Eye (tissue), 1 donor: Measurements from ENCODE around the gene HOTAIR.
A peak's percentile ranks its signal among the peaks of the same experiment; 100 is the strongest.

Source experiments
- DNase-seq: peaks from one replicate; pipeline ENCODE4 v3.0.0-alpha.2; 2015

The HOTAIR gene

DNA sequence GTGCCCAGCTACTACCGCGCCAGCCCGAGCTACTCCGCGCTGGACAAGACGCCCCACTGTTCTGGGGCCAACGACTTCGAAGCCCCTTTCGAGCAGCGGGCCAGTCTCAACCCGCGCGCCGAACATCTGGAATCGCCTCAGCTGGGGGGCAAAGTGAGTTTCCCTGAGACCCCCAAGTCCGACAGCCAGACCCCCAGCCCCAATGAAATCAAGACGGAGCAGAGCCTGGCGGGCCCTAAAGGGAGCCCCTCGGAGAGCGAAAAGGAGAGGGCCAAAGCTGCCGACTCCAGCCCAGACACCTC lies 10.9 kb upstream of the HOTAIR start:
- DNase-seq = no peak

DNA sequence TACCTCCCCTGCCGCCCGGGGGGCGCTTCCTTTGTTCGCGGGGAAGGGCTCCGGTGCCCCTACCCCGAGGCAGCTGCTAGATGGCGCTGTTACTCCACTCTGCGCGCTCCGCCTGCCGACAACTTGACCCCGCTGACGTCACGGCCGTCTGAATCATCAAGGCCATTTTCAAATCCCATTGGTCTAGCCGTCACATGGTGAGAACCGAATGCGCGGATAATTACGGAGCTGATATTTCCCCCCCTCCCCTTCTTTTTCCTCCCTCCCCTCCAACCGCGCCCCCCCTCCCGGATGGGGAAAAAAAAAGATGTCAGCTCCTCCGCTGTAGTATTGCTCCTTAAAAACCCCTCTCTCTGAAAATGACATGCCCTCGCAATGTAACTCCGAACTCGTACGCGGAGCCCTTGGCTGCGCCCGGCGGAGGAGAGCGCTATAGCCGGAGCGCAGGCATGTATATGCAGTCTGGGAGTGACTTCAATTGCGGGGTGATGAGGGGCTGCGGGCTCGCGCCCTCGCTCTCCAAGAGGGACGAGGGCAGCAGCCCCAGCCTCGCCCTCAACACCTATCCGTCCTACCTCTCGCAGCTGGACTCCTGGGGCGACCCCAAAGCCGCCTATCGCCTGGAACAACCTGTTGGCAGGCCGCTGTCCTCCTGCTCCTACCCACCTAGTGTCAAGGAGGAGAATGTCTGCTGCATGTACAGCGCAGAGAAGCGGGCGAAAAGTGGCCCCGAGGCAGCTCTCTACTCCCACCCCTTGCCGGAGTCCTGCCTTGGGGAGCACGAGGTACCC lies 10.3 kb upstream of the HOTAIR start, which contains the start of gene HOXC10:
Gene HOXC10, plus strand, starts transcription at position 246 of the 791 bp plus-strand sequence. Its CDS starts 114 bp downstream, at position 360.
- peak; percentile 95 for DNase-seq

DNA sequence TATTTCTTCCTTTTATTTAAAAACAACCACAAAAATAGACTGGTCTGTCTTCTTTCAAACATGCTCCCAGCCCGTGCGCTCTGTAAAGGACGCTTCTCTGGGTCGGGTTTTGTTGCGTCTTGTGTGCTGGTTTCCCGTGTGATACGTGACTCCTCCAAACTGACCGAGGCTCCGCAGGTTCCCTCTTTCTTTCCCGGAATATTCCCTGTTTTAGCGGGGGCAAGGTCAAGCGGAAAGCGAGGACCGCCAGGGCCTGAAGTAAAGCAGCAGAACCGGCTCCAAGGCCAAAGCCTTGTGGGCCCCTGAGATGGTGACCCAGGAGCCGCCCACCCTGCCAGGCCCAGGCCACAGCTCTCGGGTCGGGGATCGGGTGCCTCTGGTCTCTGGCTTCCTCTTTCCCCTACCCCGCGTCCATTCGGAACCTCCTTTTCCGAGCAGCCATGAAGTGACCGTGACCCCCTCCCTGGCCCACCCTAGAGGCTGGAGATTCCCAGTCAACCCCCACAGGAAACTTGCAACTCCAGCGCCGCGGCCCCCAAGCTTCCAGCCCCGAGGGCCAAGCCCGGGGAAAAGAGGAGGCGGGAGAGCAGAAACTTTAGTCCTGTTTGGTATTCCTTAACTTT lies 9.3 kb upstream of the HOTAIR start:
- no peak for DNase-seq

DNA sequence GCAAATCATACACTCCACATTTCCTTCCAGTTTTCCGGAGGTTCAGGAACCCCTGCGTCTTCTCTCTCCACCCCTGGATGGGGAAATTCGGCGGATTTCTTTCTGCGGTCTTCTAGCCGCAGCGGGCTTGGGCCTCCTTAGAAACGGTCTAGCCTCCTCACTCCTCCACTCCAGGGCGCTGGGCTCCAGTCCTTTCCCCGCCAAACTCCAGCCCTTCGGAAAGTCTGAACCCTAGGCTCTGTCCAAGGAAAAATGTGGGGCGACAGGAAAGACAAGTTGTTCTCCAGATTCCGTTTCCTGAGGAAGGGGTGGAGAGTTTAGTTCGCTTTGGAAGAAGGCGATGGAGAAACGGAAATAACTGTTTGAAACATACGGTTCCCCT lies 8.8 kb upstream of the HOTAIR start:
- DNase-seq = peak; percentile 69

DNA sequence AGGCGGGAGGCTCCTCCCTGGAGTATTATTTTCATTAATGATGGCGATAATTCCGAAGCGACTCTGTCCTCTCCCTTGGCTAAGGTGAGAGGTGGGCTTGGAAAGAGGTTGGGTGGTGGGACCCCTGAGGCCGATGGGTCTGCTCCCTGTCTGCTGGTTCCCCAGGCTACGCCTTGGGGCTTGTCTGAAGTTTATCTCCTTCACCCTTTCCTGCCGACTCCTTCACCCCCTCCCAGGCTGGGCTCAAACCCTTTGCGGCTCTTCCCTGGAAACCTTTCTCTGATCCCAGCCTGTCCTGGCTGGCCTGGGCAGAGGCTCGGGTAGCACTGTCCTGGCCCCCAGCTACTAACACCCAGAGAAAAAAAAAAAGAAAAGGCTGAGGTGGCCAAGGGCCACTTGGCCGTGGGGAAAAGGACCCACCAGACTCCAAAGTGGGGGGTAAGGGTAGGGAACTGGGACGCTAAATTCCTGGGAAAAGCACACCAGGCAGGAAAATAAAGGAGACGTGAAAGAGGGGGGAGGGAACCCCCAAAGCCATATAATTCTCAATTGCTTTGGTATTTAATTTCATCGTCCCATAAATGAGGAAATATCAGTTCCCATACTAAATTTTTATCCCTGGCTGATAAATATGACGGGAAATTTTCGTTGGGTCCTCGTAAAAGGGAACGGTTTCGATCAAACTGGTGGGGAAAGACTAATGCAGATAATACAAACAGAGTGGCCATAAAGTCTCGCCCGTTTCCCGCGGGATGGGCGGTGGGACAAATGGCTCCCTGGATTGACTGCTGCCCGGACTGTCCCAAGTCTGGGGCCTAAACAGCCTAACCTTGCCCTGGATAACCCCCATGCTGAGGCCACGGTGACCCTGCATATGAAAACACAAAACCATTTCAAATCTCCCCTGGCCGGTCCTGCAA lies 8.2 kb upstream of the HOTAIR start:
- no peak for DNase-seq

DNA sequence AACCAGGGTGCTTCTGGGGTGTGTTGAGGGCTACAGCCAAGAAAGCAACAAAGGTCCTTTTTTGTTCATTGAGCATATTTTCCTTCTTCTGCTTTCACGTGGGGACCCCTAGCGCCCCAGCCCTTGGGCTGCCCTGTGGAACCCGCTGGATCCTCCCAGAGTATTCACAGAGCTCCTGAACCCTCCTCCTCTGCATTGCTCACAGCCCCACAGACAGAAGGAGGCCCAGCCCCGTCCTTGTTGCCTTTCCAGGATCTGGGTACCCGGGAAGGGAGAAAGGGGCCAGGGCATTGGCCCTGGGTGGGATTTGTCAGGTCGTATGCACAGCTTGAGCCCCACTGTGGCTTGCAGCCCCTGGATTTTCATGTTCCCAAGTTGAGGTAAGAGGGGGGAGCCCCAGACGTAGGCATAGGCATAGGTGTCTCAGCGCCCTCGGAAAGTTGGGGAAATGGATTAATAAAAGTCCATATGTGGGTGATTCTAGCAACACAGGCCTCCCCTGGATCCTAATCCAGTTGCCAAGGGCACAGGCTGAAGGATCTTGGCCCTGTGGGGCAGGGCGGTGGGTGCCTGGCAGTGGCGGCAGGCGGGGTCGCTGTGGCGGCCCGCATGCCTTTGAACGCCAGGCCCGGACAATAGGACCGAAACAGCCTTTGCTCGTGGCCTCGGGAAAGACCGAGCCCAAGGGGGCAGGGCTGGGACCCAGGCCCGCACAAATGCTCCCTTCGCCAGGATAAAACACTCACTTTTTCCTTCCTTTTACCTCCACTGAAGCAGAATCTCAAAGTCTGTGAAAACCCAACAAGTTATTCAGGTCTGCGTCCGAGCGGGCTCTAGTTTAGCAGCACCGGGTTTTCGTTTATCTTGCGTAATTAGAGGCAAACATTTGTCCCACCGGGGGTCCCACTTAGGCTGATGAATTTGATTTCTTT lies 7.1 kb upstream of the HOTAIR start:
- DNase-seq = no peak

DNA sequence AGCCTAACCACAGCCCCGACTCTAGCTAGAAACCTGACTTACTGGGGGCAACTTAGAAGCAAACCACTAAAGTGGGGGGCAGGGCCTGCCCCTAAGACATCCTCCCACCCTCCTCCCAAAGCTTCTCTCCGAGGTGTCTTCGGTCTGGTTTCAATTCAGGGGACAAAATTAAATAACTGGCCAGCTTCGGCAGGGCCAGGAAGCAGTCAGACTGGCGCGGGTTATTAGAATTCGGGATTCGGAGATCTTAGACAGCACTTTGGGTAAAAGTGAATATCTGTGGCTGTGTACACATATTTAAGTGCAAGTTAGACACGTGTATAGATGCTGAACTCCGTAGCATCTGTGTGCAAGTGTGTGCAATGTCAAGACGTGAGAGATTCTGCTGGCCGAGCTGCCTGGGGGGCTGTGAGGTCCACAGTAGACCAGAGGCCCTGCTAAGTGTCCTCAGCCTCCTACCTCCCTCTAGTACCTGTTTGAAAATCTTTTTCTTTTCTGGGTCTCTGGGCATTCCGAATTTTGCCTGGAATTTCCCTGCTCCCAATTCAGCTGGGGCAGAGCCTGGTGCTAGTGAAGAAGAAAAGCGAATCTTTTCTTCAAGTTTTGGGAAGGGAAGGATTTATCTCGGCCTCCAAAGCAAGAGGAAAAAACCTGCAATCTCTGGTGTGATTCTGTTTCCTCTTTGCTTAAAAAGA lies 6.2 kb upstream of the HOTAIR start:
- DNase-seq = no peak

DNA sequence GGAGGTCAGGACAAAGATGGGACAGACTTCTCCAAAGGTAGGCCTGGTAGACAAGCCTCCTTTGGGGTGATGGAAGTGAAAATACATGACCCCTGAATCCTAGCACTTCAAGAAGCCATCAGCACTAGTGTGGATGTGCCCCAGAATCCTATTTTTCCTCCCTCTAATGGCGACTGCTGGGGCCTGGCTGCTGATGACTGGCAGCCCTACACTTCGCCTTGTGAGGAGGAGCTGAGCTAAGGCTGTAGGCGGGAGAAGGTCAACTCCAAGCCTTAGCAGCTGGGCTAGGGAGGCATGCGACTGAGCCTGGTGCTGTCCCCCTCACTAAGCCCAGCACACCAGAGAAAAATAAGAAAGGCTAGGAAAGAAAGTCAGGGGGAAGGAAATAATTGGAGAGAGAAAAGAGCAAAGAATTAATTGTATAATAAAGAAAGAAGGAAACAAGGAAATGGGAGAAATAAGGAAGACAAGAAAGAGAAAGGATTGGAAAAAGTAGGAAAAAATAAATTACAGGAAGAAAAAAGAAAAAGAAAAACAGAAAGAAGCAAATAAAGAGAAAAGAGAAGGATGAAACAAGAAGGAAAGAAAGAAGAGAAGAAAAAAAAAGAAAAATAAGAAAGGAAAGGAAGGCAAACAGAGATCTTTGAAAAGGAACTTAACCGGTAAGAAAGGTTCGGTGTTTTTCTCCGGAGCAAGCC lies 5.5 kb upstream of the HOTAIR start:
- DNase-seq = no peak

DNA sequence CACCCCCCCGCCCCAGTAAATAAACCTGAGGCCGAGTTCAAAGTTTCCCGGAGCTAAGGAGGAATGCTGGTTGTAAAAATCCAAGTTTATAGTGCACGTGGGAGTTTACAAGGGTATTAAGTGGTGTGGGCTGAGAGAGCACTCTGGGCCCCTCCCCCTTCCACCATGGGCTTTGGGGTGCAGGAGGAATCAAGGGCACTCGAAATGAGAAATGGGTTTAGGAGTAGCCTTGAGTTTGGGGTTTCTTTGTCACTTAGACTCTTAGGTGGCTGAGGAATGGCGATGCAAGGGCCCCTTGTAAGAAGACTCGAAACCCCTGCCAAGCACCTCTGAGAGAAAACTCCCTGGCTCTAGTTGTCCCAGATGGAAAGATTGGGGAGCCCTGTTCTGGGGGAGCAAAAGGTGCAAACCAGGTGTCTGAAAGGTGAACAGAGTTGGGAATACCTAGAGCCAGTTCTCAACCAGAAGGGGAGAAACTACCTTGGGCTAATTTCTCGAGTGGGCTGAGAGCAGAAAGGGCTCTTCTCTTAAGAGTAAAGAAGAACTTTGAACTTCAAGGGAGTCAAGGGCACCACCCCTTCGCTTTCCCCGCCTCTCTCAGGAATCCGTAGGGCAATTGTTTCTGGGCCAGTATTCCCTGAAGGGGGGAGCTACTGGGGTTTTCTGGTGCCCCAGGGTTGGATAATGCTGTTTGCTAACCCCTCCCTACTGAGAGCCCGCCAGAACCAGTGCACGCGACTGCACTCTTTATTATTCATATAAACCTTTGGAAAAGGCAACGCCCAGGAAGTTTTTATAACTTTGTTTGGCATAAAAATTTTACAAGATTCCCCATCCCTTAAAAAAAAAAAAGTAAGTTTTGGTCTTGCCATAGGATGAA lies 4.0 kb upstream of the HOTAIR start:
- DNase-seq = no peak

DNA sequence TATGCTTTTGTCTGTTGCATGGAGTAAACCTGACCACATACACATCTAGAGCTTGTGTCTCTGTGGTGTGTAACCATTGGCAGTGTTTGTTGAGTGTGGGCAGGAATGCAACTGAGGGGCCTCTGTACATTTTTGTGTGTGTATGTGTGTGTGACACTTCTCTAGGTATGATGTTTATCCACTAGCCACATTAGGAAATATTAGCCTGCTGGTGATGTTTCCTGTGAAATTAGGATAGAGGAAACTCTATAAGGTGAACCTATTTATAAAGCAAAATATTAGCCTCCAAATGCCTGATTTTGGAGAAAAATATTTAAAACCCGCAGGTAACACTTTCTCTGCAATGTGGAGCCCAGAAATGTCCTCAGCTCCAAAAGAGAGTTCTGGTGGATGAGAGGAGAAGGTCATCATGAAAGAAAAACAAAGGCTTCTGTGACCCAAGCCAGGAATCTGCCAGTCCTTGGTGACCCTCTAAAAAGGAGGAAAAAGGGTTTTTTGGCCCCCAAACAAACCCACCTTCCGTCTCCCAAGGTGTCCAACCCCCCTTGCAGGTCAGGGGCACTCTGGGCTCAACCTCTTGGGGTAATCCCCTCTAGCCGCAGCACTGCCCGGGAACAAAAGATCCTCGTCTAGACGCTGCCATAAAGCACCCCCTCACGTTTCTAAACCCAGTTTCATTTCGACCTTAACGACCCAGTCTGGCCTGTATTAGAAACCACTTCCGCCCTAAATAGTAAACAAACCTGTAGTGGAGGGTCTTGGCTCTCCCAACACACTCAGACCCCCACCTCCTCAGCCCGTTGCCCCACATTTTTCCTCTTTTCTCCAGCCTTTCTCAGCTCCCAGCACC lies 3.1 kb upstream of the HOTAIR start:
- DNase-seq = no peak

DNA sequence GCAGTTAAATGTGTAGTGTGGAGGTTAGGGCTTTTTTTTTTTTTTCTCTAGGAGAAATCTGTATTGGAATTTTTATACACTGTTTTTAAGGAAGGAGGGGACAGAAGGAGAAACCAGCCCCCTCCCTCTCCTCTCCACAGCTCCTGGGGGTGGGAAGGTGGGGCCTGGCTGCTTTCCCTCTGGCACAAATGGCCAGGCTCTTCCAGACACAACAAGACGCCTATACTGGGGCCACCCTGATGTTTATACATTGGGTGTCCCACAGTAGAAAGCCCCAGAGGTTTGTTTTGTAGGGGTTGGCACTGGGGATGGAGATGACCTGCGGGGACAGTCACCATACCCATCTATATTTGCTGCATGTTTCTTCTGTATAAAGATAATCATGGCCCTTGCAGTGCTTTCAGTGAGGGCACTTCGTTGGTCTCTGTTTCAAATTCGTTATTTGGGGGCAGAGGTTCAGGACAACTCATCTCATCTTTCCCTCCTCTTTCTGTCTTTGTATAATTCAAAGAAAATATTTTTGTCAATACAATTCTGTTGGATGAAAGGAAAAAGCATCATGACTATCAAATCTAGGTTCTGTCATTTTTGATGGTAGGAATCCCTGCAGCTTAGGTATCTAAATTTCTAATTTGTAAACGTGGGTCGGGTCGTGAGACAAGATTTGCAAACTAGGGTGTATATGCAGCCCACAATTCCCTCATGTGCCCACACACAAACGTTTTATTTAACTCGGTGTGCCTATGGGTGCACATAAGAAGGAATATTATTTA lies 2.3 kb upstream of the HOTAIR start:
- no peak for DNase-seq

DNA sequence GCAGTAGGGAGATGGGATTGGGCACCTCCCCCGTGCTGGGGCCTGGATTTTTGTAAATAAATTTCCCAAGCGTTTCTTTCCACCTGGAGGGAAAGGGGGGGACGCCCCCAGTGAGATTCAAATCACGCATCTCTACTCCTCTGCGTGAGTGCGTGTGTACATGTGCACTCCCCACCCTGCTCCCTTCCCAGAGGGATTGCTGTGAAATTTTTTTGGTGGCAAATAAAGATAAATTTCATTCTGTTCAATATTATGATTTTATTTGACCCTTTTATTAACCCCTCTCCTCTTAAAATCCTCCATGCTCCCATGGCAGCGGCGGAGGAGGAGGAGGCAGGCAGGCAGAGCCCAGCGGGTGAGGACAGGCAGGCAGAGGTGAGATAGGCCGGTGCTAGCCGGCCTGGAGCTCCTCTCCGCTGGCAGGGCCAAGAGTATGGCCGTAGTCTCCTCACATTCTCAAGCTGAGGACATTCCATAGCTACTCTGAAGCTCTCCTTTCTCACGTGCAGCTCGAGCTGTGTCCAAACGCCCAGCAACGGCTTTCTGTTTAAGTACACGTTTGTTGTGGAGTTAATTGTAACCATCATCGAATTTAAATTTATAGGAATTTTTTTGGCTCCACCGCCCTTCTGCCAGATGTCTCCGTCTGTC lies 1.5 kb upstream of the HOTAIR start:
- no peak for DNase-seq

DNA sequence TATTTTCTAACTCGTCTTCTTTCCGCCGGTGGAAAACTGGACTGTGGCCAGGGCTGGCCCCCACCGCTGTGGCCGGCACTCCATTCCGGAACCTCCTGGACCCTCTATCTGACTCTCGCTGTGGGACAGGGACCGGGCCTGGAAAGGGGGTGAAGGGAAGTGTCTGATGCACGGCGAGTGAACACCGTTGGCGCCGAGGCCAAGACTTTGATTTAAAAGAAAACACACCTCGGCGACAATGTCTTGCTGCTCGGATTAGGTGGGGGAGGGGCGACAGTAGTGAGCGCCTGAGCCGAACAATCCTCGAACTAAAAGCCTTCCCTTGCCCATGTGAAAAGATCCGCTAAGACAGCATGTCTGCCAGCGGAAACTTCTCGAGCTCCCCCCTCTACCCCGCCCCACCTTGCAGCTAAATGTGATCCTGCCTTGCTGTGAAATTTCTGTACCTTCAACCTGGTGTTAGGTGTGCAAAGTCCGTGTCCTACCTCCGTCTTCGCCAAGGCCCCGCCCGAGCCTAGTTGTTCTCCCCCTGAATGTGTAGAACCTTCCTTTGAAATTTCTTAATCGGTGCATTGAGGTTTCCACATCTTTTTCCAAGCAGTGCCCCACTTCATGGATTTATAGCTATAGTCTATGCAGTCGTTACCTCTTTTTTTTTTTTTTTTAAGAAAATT lies 862 bp upstream of the HOTAIR start:
- peak; percentile 53 for DNase-seq

DNA sequence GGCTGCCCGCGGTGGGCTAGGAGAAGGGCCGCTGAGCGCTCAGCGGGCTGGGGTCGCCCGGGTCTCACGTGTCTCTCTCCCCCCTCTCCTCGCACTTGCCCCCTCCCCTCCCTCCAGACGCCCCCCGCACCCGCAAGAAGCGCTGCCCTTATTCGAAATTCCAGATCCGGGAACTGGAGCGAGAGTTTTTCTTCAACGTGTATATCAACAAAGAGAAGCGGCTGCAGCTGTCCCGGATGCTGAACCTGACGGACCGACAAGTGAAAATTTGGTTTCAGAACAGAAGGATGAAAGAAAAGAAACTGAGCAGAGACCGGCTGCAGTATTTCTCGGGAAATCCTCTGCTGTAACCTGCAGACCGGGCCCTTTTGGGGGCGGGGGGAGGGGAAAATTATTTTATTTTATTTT lies 314 bp upstream of the HOTAIR start:
- peak; percentile 52 for DNase-seq

DNA sequence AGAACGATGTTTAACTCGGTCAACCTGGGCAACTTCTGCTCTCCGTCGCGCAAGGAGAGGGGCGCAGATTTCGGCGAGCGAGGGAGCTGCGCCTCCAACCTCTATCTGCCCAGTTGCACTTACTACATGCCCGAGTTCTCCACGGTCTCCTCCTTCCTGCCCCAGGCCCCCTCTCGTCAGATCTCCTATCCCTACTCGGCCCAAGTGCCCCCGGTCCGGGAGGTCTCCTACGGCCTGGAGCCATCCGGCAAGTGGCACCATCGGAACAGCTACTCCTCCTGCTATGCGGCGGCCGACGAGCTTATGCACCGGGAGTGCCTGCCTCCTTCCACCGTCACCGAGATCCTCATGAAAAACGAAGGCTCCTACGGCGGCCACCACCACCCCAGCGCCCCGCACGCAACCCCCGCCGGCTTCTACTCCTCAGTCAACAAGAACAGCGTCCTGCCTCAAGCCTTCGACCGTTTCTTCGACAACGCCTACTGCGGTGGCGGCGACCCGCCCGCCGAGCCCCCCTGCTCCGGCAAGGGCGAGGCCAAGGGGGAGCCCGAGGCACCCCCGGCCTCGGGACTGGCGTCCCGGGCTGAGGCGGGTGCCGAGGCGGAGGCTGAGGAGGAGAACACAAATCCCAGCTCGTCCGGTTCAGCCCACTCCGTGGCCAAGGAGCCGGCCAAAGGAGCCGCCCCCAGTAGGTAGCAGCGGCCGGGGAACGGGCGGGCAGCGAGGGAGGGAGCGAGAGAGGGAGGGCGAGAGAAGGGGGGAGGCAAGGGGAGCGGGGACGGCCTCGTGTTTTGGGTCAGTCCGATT lies 1.3 kb downstream of the HOTAIR start:
- no peak for DNase-seq

DNA sequence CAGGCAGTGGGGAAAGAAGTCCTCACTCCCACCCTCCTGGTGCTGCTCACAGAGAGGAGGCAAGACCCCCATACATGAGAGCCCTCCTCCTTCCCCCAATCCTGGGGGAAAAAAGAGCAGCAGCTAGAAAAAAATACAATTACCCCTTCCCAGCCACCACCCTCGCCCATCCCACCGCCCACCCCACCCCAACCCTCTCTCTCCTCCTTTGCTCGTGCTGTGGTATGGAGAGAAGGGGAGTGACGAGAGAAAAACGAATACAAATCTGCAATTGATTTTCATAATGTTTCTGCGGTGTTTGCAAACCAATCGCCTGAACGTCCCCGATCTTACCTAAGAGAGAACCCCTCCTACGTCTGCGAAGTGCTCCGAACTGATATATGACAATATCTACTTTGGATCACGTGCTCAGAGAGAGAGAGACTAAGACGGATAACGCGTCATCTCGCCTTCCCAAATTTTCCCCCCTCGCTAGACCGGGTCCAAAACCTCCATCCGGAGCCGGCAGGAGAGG lies 2.0 kb downstream of the HOTAIR start, which contains the start of gene HOXC11:
Gene HOXC11, plus strand, starts transcription at position 405 of the 514 bp plus-strand sequence. CDS start 116 bp downstream, outside the sequence.
- no peak for DNase-seq
